Measurements from ENCODE around the gene ENPP6.
"Not testable (repeated sequence)": the region's sequence is repeated elsewhere in the genome, so short reads cannot be mapped to it uniquely, and the experiment has no call there.

The ENPP6 gene

DNA sequence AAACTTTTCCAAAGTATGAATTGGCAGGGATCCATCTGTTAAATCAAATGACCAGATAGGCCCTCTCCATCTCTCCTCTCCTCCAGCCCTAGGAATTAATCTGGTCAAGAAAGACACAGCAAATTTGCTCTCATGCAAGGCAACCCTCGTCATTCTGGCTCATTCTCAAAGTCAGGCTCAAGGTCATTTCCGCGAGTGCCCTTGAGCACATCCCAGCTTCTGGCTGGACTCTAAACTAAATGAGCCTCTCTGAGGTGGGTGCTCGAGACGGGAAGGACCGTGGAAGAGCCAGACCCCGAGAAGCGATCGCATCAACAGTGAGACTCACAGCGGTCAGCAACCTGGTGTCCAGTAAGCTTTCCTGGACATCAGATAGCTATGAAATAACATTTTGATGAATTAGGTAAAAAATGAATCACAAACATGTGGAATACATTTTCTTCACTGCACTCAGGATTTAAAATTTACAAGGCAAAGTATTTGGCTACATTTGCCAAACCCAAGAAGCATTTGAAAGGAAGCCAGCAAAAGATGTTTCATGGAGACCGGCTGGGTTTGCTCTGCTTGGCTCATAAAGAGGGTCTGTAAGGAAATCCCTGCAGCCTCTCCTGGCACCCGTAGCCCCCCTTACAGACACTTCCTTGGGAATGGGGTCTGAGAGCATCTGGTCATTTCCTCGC, 121.0 kb downstream of the ENPP6 start:
- DNase-seq (ENCODE audit: low read depth, low spot score): no peak
- no peak overlapping the region for H3K4me3 ChIP-seq (ENCODE audit: low read length)

DNA sequence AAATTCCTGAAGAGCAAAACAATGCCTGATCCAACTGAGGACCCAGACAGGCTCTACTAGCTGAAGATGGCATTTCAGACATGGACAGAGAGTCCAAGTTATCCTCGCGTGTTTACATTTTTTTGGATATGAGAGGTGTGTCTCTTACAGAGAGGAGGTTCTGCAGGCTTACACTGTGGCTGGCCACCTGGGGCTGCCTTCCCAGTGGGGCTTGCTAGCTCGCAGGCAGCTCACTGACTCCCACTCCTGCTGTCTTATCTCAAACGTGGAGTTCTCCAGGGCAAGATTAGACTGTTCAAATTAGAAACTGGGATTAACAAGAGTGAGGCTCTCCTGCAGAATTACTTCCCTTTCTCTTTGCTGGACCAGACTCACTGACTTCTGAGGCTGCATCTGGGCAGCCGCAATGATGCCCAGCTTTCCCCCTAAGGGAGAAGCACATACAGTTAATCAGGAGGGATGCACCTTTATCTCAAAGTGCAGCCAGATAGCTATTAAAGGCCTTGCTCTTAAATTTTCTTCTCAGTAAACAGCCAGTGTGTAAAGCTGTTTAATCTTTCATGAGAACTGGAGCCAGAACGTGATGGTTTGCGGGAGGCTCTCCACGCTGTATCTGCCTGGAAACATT, 123.0 kb downstream of the ENPP6 start:
- no peak for DNase-seq (ENCODE audit: low read depth, low spot score)
- H3K4me3 ChIP-seq (ENCODE audit: low read length): no peak overlapping the region

DNA sequence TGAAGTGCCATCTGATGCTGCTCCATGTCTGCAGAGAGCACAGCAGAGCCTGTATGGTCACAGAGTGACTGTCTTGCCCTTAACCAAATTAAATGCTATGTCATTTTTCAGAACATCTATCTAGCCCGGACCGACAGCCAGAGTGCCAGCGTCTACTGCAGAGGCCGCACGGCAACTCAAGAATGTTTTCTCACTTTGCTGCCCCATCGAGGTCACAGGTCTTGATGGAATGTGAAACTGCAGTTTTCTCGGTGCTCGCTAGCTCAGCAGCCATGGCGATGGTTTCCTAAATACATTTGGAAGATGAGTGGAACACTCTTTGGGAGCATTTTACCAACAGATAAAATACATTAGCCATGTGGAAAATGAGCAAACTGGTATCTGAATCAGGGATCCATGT, 125.7 kb downstream of the ENPP6 start:
- no peak for DNase-seq (ENCODE audit: low read depth, low spot score)
- H3K4me3 ChIP-seq (ENCODE audit: low read length): no peak overlapping the region

DNA sequence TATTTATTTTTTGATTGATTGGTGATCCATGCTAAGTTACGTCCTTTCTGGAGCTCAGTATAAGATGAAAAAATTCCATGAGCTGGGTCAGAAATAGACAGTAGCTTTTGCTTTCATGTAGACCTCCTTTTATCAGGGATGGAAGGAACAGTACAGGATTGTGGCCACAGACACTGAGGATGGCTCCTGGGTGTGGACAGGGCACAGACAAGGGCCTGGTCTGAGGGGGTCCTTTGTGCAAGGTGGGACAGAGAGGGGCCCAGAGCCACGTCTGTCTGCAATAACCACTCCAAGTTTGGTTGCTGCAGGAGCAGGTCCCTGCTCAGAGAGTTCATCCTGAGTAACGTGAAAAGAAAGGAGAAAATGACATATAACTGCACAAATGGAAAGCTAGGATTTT, 127.1 kb downstream of the ENPP6 start:
- H3K4me3 ChIP-seq (ENCODE audit: low read length): no peak overlapping the region
- no peak for DNase-seq (ENCODE audit: low read depth, low spot score)

DNA sequence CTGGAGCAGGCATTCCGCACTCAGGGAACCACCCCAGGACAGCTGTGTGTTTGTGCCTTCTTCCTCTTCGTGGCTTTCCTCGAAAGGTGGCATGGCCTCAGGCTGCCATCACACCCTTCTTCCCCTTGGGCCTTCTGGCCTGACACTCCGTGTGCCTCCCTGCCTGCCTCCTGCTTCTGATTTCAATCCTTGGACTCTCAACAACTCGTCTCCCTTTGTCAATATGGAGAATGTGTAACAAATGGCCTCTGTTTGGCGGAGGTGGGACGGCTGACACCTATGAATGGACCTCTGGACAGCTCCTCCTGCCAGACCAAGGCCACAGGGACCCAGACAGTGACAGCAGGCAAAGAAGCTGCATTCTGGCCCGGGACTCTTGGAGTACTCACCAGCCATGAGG, 137.0 kb downstream of the ENPP6 start:
- no peak overlapping the region for H3K4me3 ChIP-seq (ENCODE audit: low read length)
- DNase-seq (ENCODE audit: low read depth, low spot score): no peak

DNA sequence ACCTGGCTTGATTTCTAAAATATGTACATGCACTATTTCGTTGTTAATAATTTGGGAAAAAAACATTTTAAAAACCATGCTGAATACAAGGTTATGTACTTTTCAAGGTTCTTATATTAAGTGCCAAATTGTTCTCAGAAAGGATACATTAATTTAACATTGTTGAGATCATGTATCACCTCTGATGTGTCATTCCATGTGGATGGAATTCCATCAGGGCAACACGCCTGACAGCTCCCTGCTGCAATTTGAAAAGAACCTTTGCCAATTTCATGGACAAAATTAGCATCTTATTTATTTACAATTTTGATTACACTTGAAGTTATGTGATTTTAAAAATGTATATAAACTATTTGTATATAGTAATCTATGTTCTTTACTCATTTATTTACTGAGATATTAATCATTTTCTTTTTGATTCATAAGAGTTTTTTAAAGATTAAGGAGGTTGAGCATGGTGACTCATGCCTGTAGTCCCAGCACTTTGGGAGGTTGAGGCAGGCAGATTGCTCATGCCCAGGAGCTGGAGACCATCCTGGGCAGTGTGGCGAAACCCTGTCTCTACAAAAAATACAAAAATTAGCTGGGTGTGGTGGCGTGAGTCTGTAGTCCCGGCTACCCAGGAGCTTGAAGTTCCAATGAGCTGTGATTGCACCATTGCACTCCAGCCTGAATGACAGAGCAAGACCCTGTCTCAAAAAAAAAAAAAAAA, 142.8 kb downstream of the ENPP6 start:
- no peak for DNase-seq (ENCODE audit: low read depth, low spot score)
- H3K4me3 ChIP-seq (ENCODE audit: low read length): no peak overlapping the region

DNA sequence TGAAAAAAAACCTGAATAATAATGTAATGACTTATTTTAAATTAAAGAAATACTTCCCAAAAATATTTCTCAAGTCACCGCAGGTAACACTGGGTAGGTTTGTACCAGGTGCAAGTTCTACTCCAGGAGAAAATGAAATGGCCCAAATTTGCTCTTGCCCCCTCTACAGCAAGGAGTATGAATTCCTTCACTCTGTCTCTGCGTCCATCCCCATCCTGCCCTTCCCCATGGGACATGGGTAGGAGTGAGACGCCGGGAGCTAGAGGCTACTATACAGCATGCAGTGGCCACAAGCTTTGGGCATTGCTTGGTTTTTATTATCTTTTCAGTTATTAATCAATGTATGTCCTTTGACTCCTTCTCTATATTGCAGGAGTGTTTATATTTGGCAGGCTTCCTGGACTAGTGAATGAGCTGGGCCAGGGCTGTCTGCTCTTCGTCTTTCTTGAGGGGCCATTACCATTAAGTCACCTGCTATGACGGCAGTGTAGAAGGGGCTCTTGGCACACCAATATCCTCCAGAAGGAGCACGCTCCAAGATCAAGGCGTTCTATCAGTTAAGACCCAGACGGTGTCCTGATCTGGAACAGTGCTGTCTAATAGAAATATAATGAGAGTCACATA, 149.6 kb downstream of the ENPP6 start:
- no peak overlapping the region for H3K4me3 ChIP-seq (ENCODE audit: low read length)
- DNase-seq (ENCODE audit: low read depth, low spot score): no peak

DNA sequence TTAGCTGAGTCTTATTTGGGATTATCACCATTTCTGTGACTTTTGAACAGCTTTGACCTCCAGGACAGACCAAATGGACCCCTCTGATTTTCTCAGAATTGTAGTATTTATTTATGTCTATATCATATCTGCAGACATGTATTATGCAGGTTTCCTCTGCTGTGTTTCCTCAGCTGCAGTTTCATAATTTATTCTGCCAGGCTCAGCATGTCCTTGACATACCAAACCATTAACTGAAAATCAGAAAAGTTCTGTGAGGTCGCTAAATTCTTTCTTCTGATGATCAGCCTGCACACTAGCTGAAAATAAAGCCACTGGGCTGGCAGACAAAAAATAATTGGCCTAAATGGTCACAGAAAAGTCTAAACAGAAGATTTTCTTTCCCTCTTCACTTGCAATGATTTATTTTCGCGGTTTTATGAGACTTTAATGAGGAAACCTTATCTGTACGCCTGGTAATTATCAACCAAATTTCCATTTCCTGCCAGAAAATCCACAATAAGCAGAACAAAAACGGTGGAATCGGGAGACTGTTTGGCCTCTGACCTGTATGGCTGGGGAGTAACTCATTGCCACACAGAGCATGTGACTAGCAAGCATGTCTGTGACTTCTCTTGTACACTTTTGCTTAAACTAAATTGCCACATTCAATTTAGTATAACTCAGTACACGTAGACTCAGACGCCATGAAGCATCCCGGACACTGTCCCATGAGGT, 150.9 kb downstream of the ENPP6 start:
- DNase-seq (ENCODE audit: low read depth, low spot score): no peak
- no peak overlapping the region for H3K4me3 ChIP-seq (ENCODE audit: low read length)

DNA sequence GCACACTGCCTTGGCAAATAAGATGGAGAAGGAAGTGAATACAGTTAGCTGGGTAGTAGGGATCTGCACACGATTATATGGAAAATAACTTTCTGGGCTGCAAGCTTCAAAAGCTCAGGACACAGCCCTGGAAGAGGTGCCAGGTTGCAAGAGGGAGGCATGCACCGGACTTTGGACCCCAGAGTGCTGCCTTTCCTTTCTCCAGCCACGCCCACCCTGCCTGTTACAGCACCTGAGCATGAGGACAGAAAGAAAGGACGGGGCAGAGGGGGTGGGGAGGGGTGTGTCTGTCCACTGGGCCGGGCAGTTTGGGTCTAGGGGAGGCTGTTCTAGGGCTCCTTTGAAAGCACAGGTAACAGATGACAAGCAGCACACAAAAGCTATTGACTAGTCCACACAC, 152.8 kb downstream of the ENPP6 start:
- DNase-seq (ENCODE audit: low read depth, low spot score): no peak
- no peak overlapping the region for H3K4me3 ChIP-seq (ENCODE audit: low read length)

DNA sequence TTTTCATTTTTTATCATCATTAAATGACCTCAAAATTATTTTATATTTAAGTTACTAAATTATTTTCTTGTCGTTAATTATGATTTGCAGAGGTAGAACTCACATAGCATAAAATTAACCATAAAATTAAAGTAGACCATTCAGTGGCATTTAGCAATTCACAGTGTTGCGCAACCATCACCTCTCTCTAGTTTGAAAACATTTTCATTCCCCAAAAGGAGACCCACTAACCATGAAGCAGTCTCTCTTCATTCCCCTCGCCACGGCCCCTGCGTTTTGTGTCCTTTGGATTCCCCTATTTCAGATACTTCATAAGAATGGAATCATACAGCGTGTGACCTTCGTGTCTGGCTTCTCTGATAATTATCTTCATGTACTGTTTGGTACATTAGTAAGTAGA, 154.9 kb downstream of the ENPP6 start:
- no peak for DNase-seq (ENCODE audit: low read depth, low spot score)
- no peak overlapping the region for H3K4me3 ChIP-seq (ENCODE audit: low read length)

DNA sequence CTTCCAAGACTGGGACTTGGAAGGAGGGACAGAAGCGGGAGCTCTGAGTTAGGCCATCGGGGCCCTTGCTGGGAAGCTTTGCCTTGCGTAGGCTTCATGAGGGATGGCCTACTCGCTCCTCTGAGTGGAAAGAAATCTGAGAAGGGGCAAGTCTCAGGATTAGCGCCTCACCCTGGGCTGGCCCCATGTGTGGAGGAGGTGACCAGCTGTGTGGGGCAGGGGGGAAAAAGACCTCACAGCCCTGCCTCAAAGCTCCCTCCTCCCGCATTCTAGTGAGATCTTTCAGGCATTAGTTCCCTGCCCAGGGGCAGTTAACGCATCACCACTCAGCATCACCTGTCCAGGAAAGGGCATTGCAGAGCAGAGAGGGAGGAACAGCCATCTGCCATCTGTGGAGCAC, 156.1 kb downstream of the ENPP6 start:
- DNase-seq (ENCODE audit: low read depth, low spot score): no peak
- no peak overlapping the region for H3K4me3 ChIP-seq (ENCODE audit: low read length)

DNA sequence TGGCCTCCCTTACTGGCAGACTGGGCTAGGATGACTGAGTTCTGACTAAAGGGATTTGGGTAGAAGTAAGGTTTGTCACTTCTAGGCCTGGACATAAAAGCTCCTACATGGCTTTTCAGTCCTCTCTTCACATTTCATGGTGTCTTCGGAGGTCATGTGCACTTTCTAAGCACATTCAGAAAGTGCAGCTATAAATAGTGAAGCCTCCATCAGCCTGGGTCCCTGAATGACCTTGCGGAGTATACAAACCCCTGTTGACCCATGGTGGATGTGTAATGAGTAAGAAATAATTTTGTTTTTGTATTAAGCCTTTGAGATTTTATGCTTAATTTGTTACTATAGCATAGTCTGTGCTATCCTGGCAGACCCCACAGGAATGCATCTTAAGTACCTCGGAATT, 158.6 kb downstream of the ENPP6 start:
- DNase-seq (ENCODE audit: low read depth, low spot score): no peak
- no peak overlapping the region for H3K4me3 ChIP-seq (ENCODE audit: low read length)

DNA sequence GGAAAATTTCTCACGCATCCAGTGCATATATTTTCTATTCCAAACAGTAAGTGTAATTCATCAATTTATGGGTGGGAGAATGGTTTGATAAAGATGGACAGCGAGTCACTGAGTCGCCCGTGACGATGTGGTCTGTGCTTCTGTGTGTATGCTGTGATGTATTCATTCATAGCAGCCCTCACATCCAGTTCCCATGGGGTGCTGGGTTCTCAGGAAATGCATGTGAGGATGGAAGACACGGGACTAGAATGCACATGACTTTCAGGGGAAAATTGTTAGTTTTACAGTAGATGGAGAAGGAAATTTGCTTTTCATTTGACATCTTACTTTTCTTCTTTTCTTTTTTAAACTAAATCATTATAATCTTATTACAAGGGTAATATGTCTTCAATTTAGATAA, 159.6 kb downstream of the ENPP6 start:
- no peak overlapping the region for H3K4me3 ChIP-seq (ENCODE audit: low read length)
- no peak for DNase-seq (ENCODE audit: low read depth, low spot score)

DNA sequence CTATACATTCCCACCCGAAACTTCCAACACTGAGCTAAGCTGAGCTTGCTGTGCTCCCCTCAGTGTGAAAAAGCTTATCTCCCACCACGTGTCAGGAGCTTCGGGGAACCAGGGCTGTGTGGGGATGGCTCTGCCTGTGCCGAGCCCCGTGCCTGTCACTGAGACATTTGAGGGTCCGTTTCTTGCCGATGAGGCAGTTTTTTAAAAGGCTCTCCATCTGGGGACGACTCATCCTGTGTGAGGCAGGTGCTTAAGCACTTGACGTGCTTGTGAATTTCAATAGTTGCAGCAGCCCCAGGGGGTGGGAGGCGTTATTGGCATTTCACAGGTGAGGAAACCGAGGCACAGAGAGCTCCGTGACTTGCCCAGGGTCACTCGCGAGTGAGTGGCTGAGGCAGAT, 160.8 kb downstream of the ENPP6 start:
- no peak overlapping the region for H3K4me3 ChIP-seq (ENCODE audit: low read length)
- no peak for DNase-seq (ENCODE audit: low read depth, low spot score)

DNA sequence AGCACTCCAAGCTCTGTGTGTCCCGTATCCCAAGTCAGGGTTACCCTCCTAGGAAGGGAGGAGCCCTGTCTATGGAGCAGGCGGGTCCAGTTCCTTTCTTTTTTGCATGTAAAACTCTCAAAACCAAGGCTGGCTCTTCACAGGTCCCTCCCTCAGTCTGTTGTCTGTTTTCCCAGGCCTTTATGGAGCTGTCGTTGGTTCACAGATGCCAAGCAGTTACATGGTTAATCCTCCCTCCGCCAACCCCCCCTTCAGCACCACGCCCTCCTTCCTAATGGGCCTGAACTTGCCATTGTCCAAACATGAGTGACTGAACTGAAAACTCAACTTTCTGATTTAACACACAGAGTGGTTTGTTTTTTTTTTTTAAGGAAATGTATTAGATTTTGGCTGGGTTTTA, 164.2 kb downstream of the ENPP6 start:
- no peak for DNase-seq (ENCODE audit: low read depth, low spot score)
- no peak overlapping the region for H3K4me3 ChIP-seq (ENCODE audit: low read length)

DNA sequence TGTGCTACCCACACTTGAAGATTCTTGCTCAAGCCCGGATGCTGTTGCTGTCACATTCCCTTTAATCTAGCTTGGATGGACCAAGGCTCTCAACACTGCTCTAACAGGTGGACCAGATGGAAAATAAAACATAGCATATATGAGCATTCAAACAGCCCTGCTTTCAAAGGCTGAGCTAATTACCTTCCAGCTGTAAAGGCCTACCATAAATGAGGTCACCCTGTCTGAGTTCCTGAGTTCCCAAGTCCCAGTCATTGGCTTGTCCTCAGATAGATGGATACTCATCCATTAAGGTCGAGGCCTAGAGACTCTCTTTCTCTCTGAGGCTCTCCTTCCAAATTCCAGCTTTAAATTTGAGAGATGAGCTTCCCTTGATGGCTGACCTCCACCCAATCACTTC, 165.1 kb downstream of the ENPP6 start:
- DNase-seq (ENCODE audit: low read depth, low spot score): no peak
- no peak overlapping the region for H3K4me3 ChIP-seq (ENCODE audit: low read length)

DNA sequence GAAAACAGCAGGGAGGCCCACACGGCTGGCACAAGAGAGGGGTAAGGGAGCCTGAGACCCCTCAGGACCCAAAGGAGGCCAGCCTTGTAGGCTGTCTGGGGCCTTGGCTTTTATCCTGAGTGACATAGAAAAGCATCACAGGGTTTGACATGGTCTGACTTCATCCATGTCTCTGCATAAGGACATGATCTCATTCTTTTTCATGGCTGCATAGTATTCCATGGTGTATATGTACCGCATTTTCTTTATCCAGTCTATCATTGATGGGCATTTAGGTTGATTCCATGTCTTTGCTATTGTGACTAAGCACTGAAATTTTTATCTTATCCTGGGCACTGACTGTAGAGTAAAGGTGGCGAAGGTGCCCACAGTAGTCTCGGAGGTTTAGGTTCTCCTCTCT, 166.4 kb downstream of the ENPP6 start:
- H3K4me3 ChIP-seq (ENCODE audit: low read length); DNase-seq (ENCODE audit: low read depth, low spot score): not testable (repeated sequence)

DNA sequence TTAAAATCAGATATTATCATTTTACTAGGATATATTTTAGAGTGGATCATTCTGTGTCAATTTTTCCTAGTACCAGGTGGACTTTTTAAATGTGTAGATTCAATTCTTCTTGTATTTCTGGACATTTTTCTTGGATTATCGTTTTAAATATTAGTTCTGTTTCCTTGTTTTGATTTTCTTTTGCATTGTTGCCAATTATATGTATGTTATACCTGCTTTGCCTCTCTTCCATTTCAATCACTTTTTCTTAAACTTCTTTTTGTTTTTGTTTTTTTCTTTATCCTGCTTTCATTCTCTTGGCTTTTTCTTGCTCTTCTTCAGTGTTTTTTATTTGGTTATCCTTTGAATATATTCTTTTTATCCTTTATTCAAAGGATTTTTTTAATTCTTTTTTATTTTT, 171.5 kb downstream of the ENPP6 start:
- H3K4me3 ChIP-seq (ENCODE audit: low read length): no peak overlapping the region
- DNase-seq (ENCODE audit: low read depth, low spot score): no peak

DNA sequence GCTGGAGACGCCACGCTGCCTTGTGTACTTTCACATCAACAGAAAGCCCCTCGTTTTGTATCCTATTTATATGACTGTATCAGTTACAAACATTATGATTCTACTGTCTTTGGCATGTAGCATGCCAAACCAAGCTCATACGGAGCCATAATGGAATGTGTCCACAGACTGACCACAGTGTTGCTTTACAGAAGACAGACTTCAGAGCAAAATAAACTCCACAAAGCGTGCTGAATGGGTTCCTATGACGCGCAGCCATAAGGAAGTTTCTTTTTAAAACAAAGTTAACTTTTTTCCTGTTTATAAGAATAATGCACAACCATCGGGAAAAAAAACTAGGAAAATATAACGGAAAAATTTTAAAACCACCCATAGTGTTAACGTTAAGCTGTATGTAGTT, 176.5 kb downstream of the ENPP6 start:
- no peak for DNase-seq (ENCODE audit: low read depth, low spot score)
- no peak overlapping the region for H3K4me3 ChIP-seq (ENCODE audit: low read length)

DNA sequence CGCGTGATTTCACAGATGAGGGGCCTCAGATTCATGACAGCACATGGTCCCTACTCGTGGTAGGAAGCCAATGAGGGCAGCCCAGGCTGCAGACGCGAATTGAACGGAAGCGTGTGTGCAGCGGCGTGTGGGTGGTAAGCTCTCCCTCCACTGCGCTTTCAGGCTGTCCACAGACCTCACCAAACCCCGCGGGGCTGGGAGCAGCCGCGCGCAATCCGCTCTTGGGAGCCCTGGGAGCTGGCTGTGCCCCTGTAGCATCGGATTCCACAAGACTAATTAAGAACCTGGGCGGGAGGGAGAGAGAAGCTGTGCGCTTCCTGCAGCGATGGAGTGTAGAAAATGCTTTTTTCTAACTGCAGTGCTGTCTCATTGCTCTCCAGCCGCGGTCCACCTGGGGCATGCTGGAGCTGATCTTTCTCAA, 177.7 kb downstream of the ENPP6 start:
- no peak for DNase-seq (ENCODE audit: low read depth, low spot score)
- H3K4me3 ChIP-seq (ENCODE audit: low read length): no peak overlapping the region

Measured in Jurkat, Clone E6-1 (cell line).